HG02678 (cell line): Measurements from ENCODE around the gene PCDH1.
A peak's percentile ranks its signal among the peaks of the same experiment; 100 is the strongest.

Experiments used
- ATAC-seq: cut with Tn5 transposase; IDR thresholded peaks from one replicate; pipeline ENCODE4 v1.9.1; 2021; ENCODE audit warnings: mild to moderate bottlenecking, moderate library complexity; ENCODE audit not compliant: unreplicated experiment

The PCDH1 gene

GRCh38 chr5:141814064-141814964, 63.9 kb downstream of the PCDH1 start:
- no peak for ATAC-seq

DNA sequence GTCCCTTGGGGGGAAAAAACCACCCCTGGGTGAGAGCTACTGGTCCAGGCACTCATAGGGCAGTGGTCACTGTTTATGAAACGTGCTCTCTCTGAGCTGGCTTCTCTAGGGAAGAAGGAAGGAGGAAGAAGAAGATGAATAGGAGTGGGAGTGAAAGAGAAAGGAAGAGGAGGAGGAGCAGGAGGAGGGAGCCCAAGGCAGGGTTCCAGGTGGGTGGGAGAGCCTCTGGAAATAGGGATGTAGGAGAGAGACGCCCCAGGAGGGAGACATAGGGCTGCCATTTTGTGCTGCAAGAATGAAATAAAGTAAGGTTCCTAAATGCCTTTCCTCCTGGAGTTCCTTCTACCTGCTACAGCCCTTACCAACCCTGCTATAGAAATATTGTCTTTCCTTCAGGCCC, 65.7 kb downstream of the PCDH1 start:
- ATAC-seq: no peak

GRCh38 chr5:141811287-141812155, 66.7 kb downstream of the PCDH1 start:
- peak; percentile 67 for ATAC-seq

- ATAC-seq: no peak
Observed at GRCh38 chr5:141810702-141811101, 67.5 kb downstream of the PCDH1 start.

DNA sequence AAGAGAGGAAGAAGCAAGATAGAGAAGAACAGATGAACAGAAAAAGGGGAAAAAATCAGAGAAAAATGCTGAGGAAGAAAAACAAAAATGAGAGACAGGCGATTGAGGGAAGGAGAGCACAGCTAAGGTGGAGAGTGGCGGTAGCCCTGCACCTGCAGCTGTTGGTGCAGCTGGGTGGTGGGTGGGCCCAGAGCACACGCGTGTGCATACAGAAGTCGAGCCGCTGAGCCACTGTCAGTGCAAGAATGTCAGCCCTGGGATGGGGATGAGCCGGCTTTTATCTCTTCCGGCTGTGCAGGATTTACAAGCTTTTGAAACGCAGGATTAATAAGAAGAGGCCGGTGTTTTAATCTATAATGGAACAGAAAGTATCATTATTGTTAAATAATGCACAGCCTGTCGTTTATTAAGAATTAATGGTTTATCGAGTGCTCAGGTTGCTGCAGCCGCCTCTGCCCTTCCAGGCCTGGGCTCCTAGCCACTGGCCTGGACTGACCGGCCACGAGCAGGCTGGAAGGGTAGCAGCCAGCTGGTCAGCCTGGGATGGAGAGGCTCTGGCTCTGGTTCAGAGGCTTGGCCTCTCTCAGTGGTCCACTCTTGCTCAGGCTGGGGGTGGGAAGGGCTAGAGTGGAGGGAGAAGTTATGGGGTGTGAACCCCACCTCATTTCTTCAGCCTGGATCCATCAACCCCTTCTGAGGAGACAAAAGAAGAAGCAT, 68.7 kb downstream of the PCDH1 start:
- ATAC-seq: no peak

GRCh38 chr5:141808857-141809256, 69.4 kb downstream of the PCDH1 start:
- ATAC-seq: no peak

GRCh38 chr5:141807732-141808131, 70.5 kb downstream of the PCDH1 start:
- no peak for ATAC-seq

DNA sequence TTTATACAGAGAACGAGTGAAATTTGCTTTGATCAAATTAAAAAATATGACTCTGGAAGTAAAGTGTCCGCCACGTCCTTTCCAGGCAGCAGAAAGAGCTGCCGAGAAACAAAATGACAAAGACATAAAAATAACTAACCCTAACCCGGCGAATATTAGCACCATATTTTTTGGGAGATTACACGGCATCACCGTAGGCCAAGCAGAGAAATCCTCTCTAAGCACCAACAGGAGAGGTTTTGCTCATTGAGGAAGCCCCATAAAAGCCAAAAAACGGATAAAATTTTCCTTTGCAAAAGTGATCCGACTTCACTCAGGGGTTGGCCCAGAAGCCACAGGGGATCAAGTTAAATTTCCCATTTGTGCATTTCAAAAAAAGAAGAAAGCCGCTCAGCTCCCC, 70.9 kb downstream of the PCDH1 start:
- no peak for ATAC-seq

- ATAC-seq: no peak
Observed at GRCh38 chr5:141806626-141807025, 71.6 kb downstream of the PCDH1 start.

- no peak for ATAC-seq
Observed at GRCh38 chr5:141805874-141806595, 72.2 kb downstream of the PCDH1 start.

- ATAC-seq: no peak
Observed at GRCh38 chr5:141804475-141804874, 73.7 kb downstream of the PCDH1 start.
